H9 (cell line): Measurements from ENCODE around the gene ATP13A4. TPM values are rescaled to one million over a fixed set of nuclear protein-coding genes. Genes with fewer than 3 reads are reported as not detected.

Source experiments
- DNase-seq: peaks from one replicate; pipeline ENCODE4 v3.0.0-alpha.2; 2017
- H2AFZ ChIP-seq: one replicate; pipeline ENCODE4 v1.6.1; 2013; ENCODE audit warnings: mild to moderate bottlenecking, low read length, control low read depth, moderate library complexity
- H2AK5ac ChIP-seq: 2 replicates; pipeline ENCODE4 v1.6.1; 2013; ENCODE audit warnings: low read length, control low read depth, mixed read lengths; ENCODE audit not compliant: insufficient read length
- H2BK120ac ChIP-seq: one replicate; pipeline ENCODE4 v1.6.1; 2013; ENCODE audit warnings: low read depth, mild to moderate bottlenecking, low read length, control low read depth, inconsistent platforms; ENCODE audit not compliant: poor library complexity, severe bottlenecking
- H2BK12ac ChIP-seq: 2 replicates; pipeline ENCODE4 v1.6.1; 2013; ENCODE audit warnings: low read length, control low read depth, mixed read lengths, low read depth; ENCODE audit not compliant: insufficient read length
- H2BK15ac ChIP-seq: 2 replicates; pipeline ENCODE4 v1.6.1; 2013; ENCODE audit warnings: low read depth, low read length, control low read depth
- H2BK20ac ChIP-seq: one replicate; pipeline ENCODE4 v1.6.1; 2013; ENCODE audit warnings: low read depth, mild to moderate bottlenecking, low read length, control low read depth, inconsistent platforms; ENCODE audit not compliant: poor library complexity, severe bottlenecking
- H2BK5ac ChIP-seq: 2 replicates; pipeline ENCODE4 v1.6.1; 2013; ENCODE audit warnings: low read length, control low read depth, mixed read lengths; ENCODE audit not compliant: insufficient read length
- H3K14ac ChIP-seq: 2 replicates; pipeline ENCODE4 v1.6.1; 2013; ENCODE audit warnings: low read length, control low read depth; ENCODE audit not compliant: insufficient read depth
- H3K18ac ChIP-seq: 2 replicates; pipeline ENCODE4 v1.6.1; 2013; ENCODE audit warnings: low read depth, mild to moderate bottlenecking, mixed read lengths, low read length, control low read depth; ENCODE audit not compliant: insufficient read length
- H3K23ac ChIP-seq: 2 replicates; pipeline ENCODE4 v1.6.1; 2013; ENCODE audit warnings: low read length, control low read depth, mixed read lengths, low read depth; ENCODE audit not compliant: insufficient read length
- H3K23me2 ChIP-seq: 2 replicates; pipeline ENCODE4 v1.6.1; 2013; ENCODE audit warnings: low read depth, mild to moderate bottlenecking, mixed read lengths, low read length, control low read depth; ENCODE audit not compliant: insufficient read length, poor library complexity, severe bottlenecking
- H3K27ac ChIP-seq: 2 replicates; pipeline ENCODE4 v1.5.1; 2013; ENCODE audit warnings: low read length, control low read depth, mixed read lengths, low read depth; ENCODE audit not compliant: insufficient read length
- H3K27me3 ChIP-seq: 2 replicates; pipeline ENCODE4 v1.6.1; 2013; ENCODE audit warnings: low read length, control low read depth, inconsistent platforms; ENCODE audit not compliant: insufficient read depth
- H3K4ac ChIP-seq: 2 replicates; pipeline ENCODE4 v1.6.1; 2013; ENCODE audit warnings: low read depth, mild to moderate bottlenecking, control low read depth, inconsistent platforms, low read length, moderate library complexity
- H3K4me1 ChIP-seq: 2 replicates; pipeline ENCODE4 v1.6.1; 2013; ENCODE audit warnings: low read length, control low read depth, inconsistent platforms; ENCODE audit not compliant: insufficient read depth
- H3K4me2 ChIP-seq: 2 replicates; pipeline ENCODE4 v1.6.1; 2013; ENCODE audit warnings: low read length, control low read depth, mixed read lengths; ENCODE audit not compliant: insufficient read length, insufficient read depth
- H3K56ac ChIP-seq: 2 replicates; pipeline ENCODE4 v1.6.1; 2013; ENCODE audit warnings: low read depth, mild to moderate bottlenecking, mixed read lengths, low read length, control low read depth; ENCODE audit not compliant: insufficient read length
- H3K79me1 ChIP-seq: 2 replicates; pipeline ENCODE4 v1.6.1; 2013; ENCODE audit warnings: low read depth, mild to moderate bottlenecking, moderate library complexity, low read length, control low read depth, inconsistent platforms; ENCODE audit not compliant: insufficient read depth, poor library complexity, severe bottlenecking
- H3K79me2 ChIP-seq: 2 replicates; pipeline ENCODE4 v1.6.1; 2013; ENCODE audit warnings: low read length, control low read depth, inconsistent platforms; ENCODE audit not compliant: insufficient read depth
- H3K9ac ChIP-seq: 2 replicates; pipeline ENCODE4 v1.6.1; 2013; ENCODE audit warnings: low read length, control low read depth, mixed read lengths; ENCODE audit not compliant: insufficient read length; ENCODE audit errors: extremely low read depth
- H3K9me3 ChIP-seq: one replicate; pipeline ENCODE4 v1.6.1; 2013; ENCODE audit warnings: low read depth, low read length, inconsistent platforms; ENCODE audit not compliant: control insufficient read depth
- H3T11ph ChIP-seq: one replicate; pipeline ENCODE4 v1.6.1; 2013; ENCODE audit warnings: mild to moderate bottlenecking, low read length, control low read depth, inconsistent platforms
- H4K20me1 ChIP-seq: one replicate; pipeline ENCODE4 v1.6.1; 2013; ENCODE audit not compliant: control insufficient read depth, insufficient read length, insufficient read depth
- H4K5ac ChIP-seq: 2 replicates; pipeline ENCODE4 v1.6.1; 2013; ENCODE audit warnings: low read depth, mild to moderate bottlenecking, mixed read lengths, low read length, control low read depth; ENCODE audit not compliant: insufficient read length
- H4K8ac ChIP-seq: replicated peaks from 2 replicates; pipeline ENCODE4 v1.6.1; 2013; ENCODE audit warnings: low read length, control low read depth, mixed read lengths, low read depth; ENCODE audit not compliant: insufficient read length
- H4K91ac ChIP-seq: 2 replicates; pipeline ENCODE4 v1.6.1; 2013; ENCODE audit warnings: low read depth, mild to moderate bottlenecking, moderate library complexity, mixed read lengths, low read length, control low read depth; ENCODE audit not compliant: insufficient read length
- H3K27ac Mint-ChIP-seq, 3 experiments: 2 replicates in 2 of 3; 3 replicates in 1 of 3; pipeline ENCODE4 v1.8.0; 2020 to 2021; ENCODE audit warnings: mixed read lengths in 3 of 3, mild to moderate bottlenecking in 1 of 3, moderate library complexity in 1 of 3
- H3K27me3 Mint-ChIP-seq: 2 replicates; pipeline ENCODE4 v1.8.0; 2021; ENCODE audit warnings: low read depth, mild to moderate bottlenecking, moderate library complexity, mixed read lengths
- H3K36me3 Mint-ChIP-seq, 3 experiments: 2 replicates in 2 of 3; 3 replicates in 1 of 3; pipeline ENCODE4 v1.8.0; 2020 to 2021; ENCODE audit warnings: low read depth in 3 of 3, mixed read lengths in 3 of 3; ENCODE audit not compliant: insufficient read depth in 1 of 3
- H3K4me1 Mint-ChIP-seq, 2 experiments: 2 replicates each; pipeline ENCODE4 v1.8.0; 2020; ENCODE audit warnings: mixed read lengths in 2 of 2
- H3K4me3 Mint-ChIP-seq, 2 experiments: 2 replicates in 1 of 2; 3 replicates in 1 of 2; pipeline ENCODE4 v1.8.0; 2020 to 2021; ENCODE audit warnings: mild to moderate bottlenecking in 2 of 2, mixed read lengths in 2 of 2, moderate library complexity in 1 of 2
- H3K9me3 Mint-ChIP-seq, 2 experiments: 2 replicates in 1 of 2; 3 replicates in 1 of 2; pipeline ENCODE4 v1.8.0; 2020; ENCODE audit warnings: mild to moderate bottlenecking in 2 of 2, mixed read lengths in 2 of 2, moderate library complexity in 1 of 2
- CTCF ChIP-seq: fragments of 200-600 bp; sonication (generic); conservative IDR thresholded peaks from 3 replicates; pipeline ENCODE4 v1.8.0; 2021; ENCODE audit warnings: antibody characterized with exemption, mild to moderate bottlenecking
- WGBS: extraction: QIAGEN DNeasy Blood & Tissue Kit; methylation state at CpG from one replicate; pipeline ENCODE4 v1.1.7; 2013; ENCODE audit warnings: missing lambda C conversion rate, low lambda C conversion rate, mixed read lengths; ENCODE audit not compliant: insufficient read length; ENCODE audit errors: extremely low coverage; 5-methylcytosine and 5-hydroxymethylcytosine counted together
- total RNA-seq: library from RNA; stranded (reverse); gene quantifications from 2 replicates; pipeline ENCODE4 v1.2.1, GENCODE V29; 2021

The ATP13A4 gene
- total RNA-seq, 1 experiment from 2014 or later: 0.13 TPM

DNA sequence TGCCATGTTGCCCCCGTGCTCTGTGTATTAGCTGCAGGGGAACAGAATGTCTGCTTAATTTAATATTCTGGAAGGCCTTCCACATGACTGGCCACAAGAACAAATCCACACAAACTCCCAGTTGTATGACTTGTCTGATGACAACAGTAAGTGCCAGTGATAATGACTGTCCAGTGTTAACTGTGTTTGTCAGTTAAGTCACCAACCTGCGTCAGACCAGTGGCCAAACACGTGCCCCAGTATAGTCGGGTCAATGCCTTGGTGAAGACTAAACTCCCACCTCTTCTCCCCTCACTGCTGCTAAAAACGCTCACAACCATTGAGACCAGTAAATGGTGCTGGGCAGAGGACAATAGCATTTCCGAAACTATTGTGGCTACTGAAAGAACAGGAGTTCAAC is 166.3 kb downstream of the ATP13A4 start:
- Histone ChIP-seq H3K9ac (no peak overlapping the region), H4K20me1 (no peaks in the 10 kb centered on the region), H3T11ph (no peak overlapping the region), H3K56ac (no peak overlapping the region), H2BK12ac (no peak overlapping the region), H4K5ac (no peak overlapping the region), H3K27me3 (no peaks in the 10 kb centered on the region), H3K18ac (no peak overlapping the region), H2BK20ac (no peak overlapping the region), H3K4me1 (peaks cover 12% of the 10 kb centered on the region), H2AK5ac (no peak overlapping the region), H4K91ac (no peak overlapping the region), H2AFZ (no peak overlapping the region), H3K4ac (no peak overlapping the region), H3K23ac (no peak overlapping the region), H3K79me2 (no peaks in the 10 kb centered on the region), H3K27ac (no peak overlapping the region), H2BK5ac (no peak overlapping the region), H2BK120ac (no peak overlapping the region), H3K79me1 (no peaks in the 10 kb centered on the region), H4K8ac (no peak overlapping the region), H3K9me3 (no peaks in the 10 kb centered on the region), H3K14ac (0 out of 2 replicates have a peak overlapping the region, but pooled peaks have one; percentile 43), H3K4me2 (no peak overlapping the region), H3K23me2 (no peaks in the 10 kb centered on the region), H2BK15ac (no peak overlapping the region)
- no CpG with 5 or more reads among the region's 6 CpGs for WGBS
- no peak overlapping the region for H3K4me3 Mint-ChIP-seq
- no peak for TF ChIP-seq CTCF
- H3K36me3 Mint-ChIP-seq: peaks cover 0 to 4% (median 4%) of the 10 kb centered on the region in 3 experiments; a peak in 3 of 7 replicates
- H3K9me3 Mint-ChIP-seq: peaks cover 2 to 7% of the 10 kb centered on the region in 2 experiments; a peak in 3 of 5 replicates
- H3K4me1 Mint-ChIP-seq: peaks cover 44% of the 10 kb centered on the region in 2 experiments
- H3K27ac Mint-ChIP-seq: peak overlapping the region; percentile 2 to 65 (median 45); a peak in 2 of 7 replicates
- no peak for DNase-seq
- no peaks in the 10 kb centered on the region for H3K27me3 Mint-ChIP-seq
